GM18508 (cell line): ENCODE results near the gene TRIM72.
A peak's percentile ranks its signal among the peaks of the same experiment; 100 is the strongest.
"Not testable (repeated sequence)": the region's sequence is repeated elsewhere in the genome, so short reads cannot be mapped to it uniquely, and the experiment has no call there.

ENCODE experiments used
- ATAC-seq: cut with Tn5 transposase; IDR thresholded peaks from one replicate; pipeline ENCODE4 v1.9.1; 2021; ENCODE audit warnings: moderate number of reproducible peaks; ENCODE audit not compliant: insufficient read depth, unreplicated experiment

The TRIM72 gene

DNA sequence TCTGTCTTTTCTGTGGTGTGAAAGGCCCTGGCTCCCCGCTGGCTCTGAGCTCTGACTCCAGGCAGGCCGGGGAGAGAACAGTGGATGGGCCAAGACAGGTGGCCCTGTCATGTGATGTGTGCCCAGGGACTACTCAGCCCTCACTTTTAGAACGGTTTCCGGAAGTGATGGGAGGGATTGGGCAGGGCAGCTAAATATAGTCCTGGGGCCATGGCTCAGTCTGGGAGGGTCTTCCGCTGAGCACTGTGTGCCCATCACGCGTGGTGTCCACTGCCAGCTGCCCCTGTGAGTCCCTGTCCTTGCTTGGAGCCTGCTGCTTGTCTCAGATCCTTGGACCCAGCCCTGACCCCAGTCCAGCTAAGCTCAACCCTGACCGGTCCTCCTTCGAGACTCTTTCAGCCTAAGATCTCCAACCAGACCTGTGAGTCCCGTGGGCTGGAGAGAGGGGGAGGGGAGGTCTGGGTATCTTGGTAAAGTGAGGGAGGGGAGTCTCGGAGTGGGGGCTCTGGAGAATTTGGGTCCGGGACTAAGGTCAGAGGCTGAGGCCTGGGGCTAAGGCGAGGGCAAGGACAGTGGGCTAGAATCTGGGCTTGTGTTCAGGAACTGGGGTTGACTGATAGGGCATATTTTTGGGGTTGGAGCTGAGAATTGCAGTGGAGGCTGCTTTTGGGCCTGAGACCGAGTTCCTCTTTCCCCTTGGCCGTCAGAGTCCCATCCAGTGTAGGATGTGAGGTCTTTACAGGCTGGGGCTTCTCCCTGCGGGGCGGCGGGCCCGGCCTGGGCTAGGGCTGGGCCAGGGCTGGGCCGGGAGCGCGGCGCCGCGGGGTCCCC lies at the start of gene TRIM72:
TSS of gene TRIM72 (plus strand) at position 243 of the 831 bp plus-strand sequence. CDS start 620 bp downstream, outside the sequence.
- no peak for ATAC-seq

- no peak for ATAC-seq
Measured at GRCh38 chr16:31167315-31167714, 46.6 kb upstream of the TRIM72 start.

DNA sequence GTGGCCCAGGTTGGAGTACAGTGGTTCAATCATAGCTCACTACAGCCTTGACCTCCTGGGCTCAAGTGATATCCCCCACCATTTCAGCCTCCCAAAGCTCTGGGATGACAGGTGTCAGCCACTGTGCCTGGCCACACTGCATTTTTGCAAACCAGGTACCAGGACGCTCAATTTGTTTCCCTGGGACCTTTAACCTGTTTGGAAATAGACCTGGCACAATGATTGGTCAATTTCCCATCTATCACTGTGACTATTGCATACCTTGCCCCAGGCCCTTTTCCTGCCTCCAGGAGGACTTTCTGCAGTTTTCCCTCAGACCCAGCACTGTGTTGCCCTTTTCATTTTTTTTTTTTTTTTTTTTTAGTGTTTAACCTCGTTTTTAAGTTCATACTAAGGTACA lies 45.1 kb upstream of the TRIM72 start:
- no peak for ATAC-seq

DNA sequence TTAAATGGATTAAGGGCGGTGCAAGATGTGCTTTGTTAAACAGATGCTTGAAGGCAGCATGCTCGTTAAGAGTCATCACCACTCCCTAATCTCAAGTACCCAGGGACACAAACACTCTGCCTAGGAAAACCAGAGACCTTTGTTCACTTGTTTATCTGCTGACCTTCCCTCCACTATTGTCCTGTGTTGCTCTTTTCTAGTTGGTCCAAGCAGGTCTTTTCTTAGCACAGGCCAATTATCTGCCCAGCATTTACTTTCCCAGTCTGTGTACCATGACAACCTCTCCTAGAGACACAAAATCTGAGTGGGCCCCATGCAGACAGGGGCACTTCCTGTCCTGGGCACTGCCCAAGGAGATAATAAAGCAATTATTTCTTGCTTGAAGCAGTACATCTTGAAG lies 43.9 kb upstream of the TRIM72 start:
- not testable (repeated sequence) for ATAC-seq

GRCh38 chr16:31177136-31177535 lies 36.8 kb upstream of the TRIM72 start:
- no peak for ATAC-seq

GRCh38 chr16:31179219-31179746 lies 34.6 kb upstream of the TRIM72 start:
- peak; percentile 3 for ATAC-seq

- peak; percentile 38 for ATAC-seq
Measured at GRCh38 chr16:31179747-31180459, 34.0 kb upstream of the TRIM72 start, which contains the start of gene FUS. Gene FUS (plus strand): TSS chr16:31180139. CDS start chr16:31180215, 76 bp downstream.

DNA sequence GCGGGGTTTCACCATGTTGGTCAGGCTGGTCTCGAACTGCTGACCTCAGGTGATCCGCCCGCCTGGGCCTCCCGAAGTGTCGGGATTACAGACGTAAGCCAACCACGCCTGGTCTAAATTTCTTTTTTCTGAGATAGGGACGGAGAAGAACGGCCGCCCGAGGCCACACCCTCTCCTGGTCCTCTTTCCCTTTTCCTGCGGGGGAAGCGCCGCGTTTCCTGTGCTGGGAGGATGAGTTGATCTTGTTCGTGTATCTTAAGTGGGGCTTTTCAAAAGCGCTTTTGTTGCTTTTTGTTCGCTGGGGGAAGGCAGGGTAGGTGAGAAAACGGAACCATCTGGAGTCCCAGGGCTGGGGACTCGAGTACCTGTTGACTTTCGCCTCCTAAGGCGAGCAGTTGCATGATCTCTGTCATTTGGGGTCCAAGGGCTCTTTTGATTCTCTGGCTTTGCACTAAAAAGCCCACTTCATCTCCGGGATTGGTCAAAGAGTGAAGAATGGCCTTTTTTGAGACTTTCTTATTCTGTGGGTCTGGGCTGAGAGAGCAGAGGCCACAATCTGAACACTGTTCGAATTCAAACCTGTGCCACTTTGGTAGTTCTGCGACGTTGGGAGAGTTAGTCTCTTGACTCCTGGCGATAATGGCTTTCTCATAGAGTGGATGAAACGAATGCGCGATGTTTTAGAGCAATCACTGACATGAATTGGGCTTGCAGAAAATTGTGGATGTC lies 32.7 kb upstream of the TRIM72 start:
- ATAC-seq = no peak

DNA sequence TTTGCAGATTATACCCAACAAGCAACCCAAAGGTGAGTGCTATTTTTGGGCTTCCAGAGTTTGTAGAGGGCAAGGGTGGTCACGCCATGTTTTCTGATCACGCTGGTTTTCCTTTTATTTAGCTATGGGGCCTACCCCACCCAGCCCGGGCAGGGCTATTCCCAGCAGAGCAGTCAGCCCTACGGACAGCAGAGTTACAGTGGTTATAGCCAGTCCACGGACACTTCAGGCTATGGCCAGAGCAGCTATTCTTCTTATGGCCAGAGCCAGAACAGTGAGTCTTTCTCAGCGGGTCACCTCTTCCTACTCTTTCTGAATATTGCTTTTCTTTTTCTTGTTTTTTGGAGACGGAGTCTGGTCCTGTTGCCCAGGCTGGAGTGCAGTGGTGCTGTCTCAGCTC lies 31.5 kb upstream of the TRIM72 start:
- no peak for ATAC-seq

- ATAC-seq = no peak
Measured at GRCh38 chr16:31183432-31184428, 30.2 kb upstream of the TRIM72 start.

- ATAC-seq = no peak
Measured at GRCh38 chr16:31184888-31185287, 29.0 kb upstream of the TRIM72 start.

DNA sequence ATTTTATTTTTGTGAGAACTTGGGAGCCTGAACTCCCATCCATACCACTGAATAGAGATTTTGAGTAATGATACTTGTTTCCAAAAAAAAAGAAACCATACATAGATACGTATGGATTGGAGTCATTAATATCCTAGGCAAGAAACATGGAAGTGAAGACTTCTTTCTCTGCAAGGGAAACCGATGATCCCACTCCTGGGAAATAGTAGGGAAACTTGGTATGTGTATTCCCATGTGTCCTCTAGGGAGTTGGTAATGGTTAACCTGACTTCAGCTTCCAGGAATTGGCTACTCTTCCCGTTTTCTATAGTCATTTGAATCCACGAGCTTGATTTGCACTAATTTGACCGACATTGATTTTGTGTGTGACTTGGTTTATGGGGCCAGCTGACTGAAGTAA lies 28.6 kb upstream of the TRIM72 start:
- no peak for ATAC-seq

DNA sequence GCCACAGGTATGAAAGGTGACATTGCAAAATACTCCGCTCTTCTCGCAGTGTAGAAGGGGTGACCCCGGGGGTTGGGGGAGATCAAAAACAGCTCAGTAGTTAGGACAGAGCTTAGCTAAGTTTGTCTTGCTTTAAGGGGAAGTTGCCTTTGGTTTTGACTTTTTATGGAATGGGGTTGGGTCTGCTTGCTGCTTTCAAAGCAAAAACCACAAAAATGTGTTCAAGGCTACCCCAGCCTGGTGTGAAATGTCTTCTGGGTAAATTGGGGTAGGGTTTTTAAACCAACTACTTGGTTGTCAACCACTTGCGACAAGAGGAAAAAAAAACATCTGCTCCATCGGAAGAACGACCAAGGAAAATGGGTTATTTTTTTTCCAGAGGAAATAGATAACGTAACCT lies 27.7 kb upstream of the TRIM72 start:
- ATAC-seq = no peak

GRCh38 chr16:31186930-31187807 lies 26.8 kb upstream of the TRIM72 start:
- no peak for ATAC-seq

DNA sequence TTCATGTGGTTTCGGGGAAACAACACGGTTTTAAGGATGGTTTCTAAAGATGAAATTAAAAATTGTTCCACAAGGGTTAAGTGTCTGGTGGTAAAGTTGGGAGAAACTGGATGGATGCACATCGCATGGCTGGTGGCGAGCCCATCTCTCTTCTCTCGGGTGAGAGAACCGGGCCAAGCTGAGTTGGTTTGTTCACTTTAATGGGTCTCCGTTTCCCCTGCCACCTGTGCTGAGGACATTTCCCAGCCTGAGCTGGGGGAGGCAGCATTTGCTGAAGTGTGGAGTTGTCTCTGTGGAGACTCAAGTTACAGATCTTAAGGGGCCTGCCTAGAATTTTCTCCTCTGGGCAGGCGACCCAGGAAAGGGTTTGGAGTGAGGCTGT lies 26.1 kb upstream of the TRIM72 start:
- no peak for ATAC-seq

- ATAC-seq = no peak
Measured at GRCh38 chr16:31188450-31189411, 25.2 kb upstream of the TRIM72 start.

DNA sequence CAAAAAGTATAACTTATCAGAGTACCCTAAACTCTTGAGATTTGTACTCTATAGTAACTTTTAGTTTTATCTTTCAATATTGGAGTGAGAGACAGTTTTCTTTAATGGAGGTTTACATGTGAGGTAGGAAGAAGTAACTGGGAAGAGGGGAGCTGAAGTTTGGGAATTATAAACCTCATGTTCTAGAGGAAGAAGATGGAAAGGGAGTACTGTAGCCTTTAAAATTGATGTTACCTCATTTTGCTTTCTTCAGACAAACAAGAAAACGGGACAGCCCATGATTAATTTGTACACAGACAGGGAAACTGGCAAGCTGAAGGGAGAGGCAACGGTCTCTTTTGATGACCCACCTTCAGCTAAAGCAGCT lies 24.5 kb upstream of the TRIM72 start:
- ATAC-seq = no peak
